ENCODE data around the gene SNAI3. TPM values are rescaled to one million over a fixed set of nuclear protein-coding genes. Genes with fewer than 3 reads are reported as not detected.

The SNAI3 gene
- total RNA-seq, 1 donor: not detected

DNA sequence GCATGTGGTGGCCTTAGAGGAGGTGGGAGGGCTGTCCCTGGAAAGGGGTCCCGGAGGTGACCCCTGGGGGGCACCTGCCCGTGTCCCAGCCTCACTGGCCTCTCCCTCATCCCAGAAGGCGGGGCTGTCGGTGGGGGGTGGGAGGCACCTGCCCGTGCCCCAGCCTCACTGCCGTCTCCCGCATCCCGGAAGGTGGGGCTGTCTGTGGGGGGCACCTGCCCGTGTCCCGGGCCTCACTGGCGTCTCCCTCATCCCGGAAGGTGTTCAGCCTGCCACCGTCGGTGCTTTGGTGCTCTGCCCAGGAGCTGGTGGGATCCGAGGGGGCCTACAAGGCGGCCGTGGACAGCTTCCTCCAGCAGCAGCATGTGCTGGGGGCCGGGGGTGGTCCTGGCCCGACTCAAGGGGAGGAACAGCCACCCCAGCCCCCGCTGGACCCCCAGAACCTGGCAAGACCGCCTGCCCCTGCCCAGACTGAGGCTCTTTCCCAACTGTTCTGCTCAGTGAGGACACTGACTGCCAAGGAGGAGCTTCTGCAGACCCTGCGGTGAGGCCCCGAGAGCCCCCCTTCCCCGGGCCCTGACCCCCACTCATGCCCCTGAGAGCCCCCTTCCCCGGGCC, 26.2 kb upstream of the SNAI3 start:
- TF ChIP-seq, protein P1, sequence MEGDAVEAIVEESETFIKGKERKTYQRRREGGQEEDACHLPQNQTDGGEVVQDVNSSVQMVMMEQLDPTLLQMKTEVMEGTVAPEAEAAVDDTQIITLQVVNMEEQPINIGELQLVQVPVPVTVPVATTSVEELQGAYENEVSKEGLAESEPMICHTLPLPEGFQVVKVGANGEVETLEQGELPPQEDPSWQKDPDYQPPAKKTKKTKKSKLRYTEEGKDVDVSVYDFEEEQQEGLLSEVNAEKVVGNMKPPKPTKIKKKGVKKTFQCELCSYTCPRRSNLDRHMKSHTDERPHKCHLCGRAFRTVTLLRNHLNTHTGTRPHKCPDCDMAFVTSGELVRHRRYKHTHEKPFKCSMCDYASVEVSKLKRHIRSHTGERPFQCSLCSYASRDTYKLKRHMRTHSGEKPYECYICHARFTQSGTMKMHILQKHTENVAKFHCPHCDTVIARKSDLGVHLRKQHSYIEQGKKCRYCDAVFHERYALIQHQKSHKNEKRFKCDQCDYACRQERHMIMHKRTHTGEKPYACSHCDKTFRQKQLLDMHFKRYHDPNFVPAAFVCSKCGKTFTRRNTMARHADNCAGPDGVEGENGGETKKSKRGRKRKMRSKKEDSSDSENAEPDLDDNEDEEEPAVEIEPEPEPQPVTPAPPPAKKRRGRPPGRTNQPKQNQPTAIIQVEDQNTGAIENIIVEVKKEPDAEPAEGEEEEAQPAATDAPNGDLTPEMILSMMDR (IDR thresholded peaks at IDR 0.05; ENCODE audit: insufficient read depth, low read length): no peak
- H3K4me3 ChIP-seq (ENCODE audit: low read depth, low read length): no peak overlapping the region
- no peak for DNase-seq (ENCODE audit: low read depth)

GRCh38 chr16:88711750-88712340, 25.5 kb upstream of the SNAI3 start:
- H3K4me3 ChIP-seq (ENCODE audit: low read depth, low read length): no peak overlapping the region
- TF ChIP-seq, protein P1 (IDR thresholded peaks at IDR 0.05; ENCODE audit: insufficient read depth, low read length): no peak

GRCh38 chr16:88710556-88710955, 24.2 kb upstream of the SNAI3 start:
- TF ChIP-seq, protein P1 (IDR thresholded peaks at IDR 0.05; ENCODE audit: insufficient read depth, low read length): no peak
- H3K4me3 ChIP-seq (ENCODE audit: low read depth, low read length): no peak overlapping the region
- no peak for DNase-seq (ENCODE audit: low read depth)

More at GRCh38 chr16:88711750-88712340, 25.5 kb upstream of the SNAI3 start:
- DNase-seq (ENCODE audit: low read depth): no peak

DNA sequence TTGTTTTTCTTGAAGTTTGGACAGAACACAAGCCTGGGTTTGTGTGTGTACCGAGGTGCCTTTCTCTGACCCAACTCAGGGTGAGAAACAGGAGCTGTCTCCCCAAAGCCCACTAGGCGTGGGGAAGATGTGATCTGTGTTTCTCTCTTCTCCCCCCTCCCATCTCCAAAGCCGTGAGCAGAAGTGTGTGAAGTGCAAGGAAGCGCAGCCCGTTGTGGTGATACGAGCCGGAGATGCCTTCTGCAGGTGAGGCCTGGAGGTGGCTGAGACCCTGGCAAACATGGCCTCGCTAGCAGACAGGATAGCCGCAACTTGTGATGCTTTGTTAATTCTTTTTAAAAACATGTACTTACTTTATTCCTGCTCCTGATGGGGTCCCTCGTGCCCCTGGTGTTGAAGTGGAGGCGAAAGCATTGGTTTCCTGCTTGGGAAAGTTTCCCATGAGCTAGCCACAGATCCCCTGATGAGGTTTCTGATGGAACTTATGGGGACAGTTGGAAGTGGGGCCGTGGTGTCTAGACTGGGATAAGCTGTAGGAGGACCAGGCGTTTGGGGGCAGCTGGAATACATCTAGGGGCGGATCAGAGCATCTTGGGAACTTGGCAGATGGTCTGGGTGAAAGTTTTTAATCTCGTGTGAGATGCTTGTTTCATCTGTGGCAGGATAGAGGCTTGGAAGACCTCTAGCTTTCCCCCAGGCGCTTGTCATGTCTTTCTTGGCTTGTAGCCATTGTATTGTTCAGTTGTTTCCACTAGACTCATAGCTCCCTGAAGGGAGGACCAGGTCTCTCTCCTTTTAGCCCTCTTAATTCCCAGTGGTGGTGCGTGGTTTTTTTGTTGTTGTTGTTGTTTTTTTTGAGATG, 20.9 kb upstream of the SNAI3 start:
- no peak for DNase-seq (ENCODE audit: low read depth)
- TF ChIP-seq, protein P1 (IDR thresholded peaks at IDR 0.05; ENCODE audit: insufficient read depth, low read length): no peak
- H3K4me3 ChIP-seq (ENCODE audit: low read depth, low read length): peak overlapping the region; percentile 96

- peak; percentile 81 for DNase-seq (ENCODE audit: low read depth)
- TF ChIP-seq, protein P1 (IDR thresholded peaks at IDR 0.05; ENCODE audit: insufficient read depth, low read length): no peak
- H3K4me3 ChIP-seq (ENCODE audit: low read depth, low read length): peak within 1 kb of the TSS; percentile 96
Measured at GRCh38 chr16:88706229-88706964, 20.1 kb upstream of the SNAI3 start, which contains the start of the genes CTU2 and RNF166. Gene CTU2 (plus strand): TSS chr16:88706503. CDS start chr16:88706531, 28 bp downstream. Gene RNF166 (minus strand): TSS chr16:88706408. CDS start chr16:88706325, 83 bp downstream.

GRCh38 chr16:88705801-88706228, 19.5 kb upstream of the SNAI3 start:
- DNase-seq (ENCODE audit: low read depth): no peak
- peak overlapping the region; percentile 72 for H3K4me3 ChIP-seq (ENCODE audit: low read depth, low read length)
- TF ChIP-seq, protein P1 (IDR thresholded peaks at IDR 0.05; ENCODE audit: insufficient read depth, low read length): no peak
